ENCODE results near the gene SEL1L.
"Not testable (repeated sequence)": the region's sequence is repeated elsewhere in the genome, so short reads cannot be mapped to it uniquely, and the experiment has no call there.

Gene SEL1L

DNA sequence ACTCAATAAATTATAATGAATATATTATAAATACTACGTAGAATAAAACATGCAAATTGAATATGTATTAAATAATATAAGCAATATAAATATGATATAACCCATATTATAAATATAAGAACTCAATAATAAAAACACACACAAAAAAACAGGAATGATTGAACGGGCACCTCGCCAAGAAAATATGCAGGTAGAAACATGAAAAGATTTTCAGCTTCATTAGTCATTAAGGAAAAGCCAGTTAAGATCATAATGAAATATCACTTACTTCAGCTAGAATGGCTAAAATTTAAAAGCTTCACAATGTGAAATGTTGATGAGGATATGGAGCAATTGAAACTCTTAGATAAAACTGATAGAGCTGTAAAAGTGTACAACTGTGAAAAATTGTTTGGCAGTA lies 17.8 kb upstream of the SEL1L start:
- no peak for DNase-seq (ENCODE audit: low read depth)
- in situ Hi-C loops (cut with HindIII; ENCODE audit: low sequenced_read_pairs), result no loop called here
- no peak for TF ChIP-seq CTCF (IDR thresholded peaks at IDR 0.05; ENCODE audit: low read depth, low read length, missing control alignments)
- no peak overlapping the region for H3K4me3 ChIP-seq (ENCODE audit: low read depth, low read length)

GRCh38 chr14:81550001-81550637 lies 16.5 kb upstream of the SEL1L start:
- no peak for DNase-seq (ENCODE audit: low read depth)
- no peak for TF ChIP-seq CTCF (IDR thresholded peaks at IDR 0.05; ENCODE audit: low read depth, low read length, missing control alignments)
- in situ Hi-C loops (cut with HindIII; ENCODE audit: low sequenced_read_pairs), result no loop called here
- no peak overlapping the region for H3K4me3 ChIP-seq (ENCODE audit: low read depth, low read length)

GRCh38 chr14:81541206-81541605 lies 7.6 kb upstream of the SEL1L start:
- H3K4me3 ChIP-seq (ENCODE audit: low read depth, low read length); DNase-seq (ENCODE audit: low read depth); in situ Hi-C loops (cut with HindIII; ENCODE audit: low sequenced_read_pairs): not testable (repeated sequence)

- in situ Hi-C loops (cut with HindIII; ENCODE audit: low sequenced_read_pairs), result no loop called here
- no peak overlapping the region for H3K4me3 ChIP-seq (ENCODE audit: low read depth, low read length)
- no peak for DNase-seq (ENCODE audit: low read depth)
- no peak for TF ChIP-seq CTCF (IDR thresholded peaks at IDR 0.05; ENCODE audit: low read depth, low read length, missing control alignments)
These were observed 3.5 kb upstream of the SEL1L start for GRCh38 chr14:81537193-81537592.

DNA sequence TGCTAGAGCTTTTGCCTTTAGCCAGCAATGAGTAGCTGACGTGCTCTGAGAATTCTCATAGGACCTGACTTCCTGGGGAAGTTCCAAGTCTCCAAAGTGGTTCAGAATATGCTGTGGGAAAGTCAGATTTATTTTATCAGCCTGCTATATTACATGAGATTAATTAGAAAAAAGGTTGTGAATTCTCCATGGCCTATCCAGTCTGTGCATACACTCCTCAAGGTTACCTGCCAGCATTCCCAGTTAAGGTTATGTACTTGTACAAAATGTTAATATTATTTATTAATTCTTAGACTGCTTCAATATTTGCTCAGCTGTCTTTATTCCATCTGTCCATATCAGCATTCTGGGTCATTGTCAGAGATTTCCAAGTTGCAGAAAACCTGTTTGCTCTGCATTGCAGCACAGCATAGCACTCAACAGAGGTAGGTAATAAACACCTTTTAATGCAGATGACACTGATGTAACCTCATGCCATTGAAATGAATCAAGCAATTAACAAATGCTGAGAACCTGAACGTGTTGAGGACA lies 2.7 kb upstream of the SEL1L start:
- in situ Hi-C loops (cut with HindIII; ENCODE audit: low sequenced_read_pairs), result no loop called here
- no peak for TF ChIP-seq CTCF (IDR thresholded peaks at IDR 0.05; ENCODE audit: low read depth, low read length, missing control alignments)

GRCh38 chr14:81535396-81536164 lies 1.9 kb upstream of the SEL1L start:
- in situ Hi-C loops (cut with HindIII; ENCODE audit: low sequenced_read_pairs), result no loop called here

More for the DNA sequence above, 2.7 kb upstream of the SEL1L start:
- no peak overlapping the region for H3K4me3 ChIP-seq (ENCODE audit: low read depth, low read length)
- no peak for DNase-seq (ENCODE audit: low read depth)

More at GRCh38 chr14:81535396-81536164, 1.9 kb upstream of the SEL1L start:
- no peak for TF ChIP-seq CTCF (IDR thresholded peaks at IDR 0.05; ENCODE audit: low read depth, low read length, missing control alignments)
- no peak overlapping the region for H3K4me3 ChIP-seq (ENCODE audit: low read depth, low read length)
- DNase-seq (ENCODE audit: low read depth), result no peak
